Measurements from ENCODE around the gene PDE1A. TPM values are rescaled to one million over a fixed set of nuclear protein-coding genes. Genes with fewer than 3 reads are reported as not detected.

The PDE1A gene
- total and polyA plus RNA-seq, 12 donors: 4.0 to 17.4 (median 5.8) TPM

DNA sequence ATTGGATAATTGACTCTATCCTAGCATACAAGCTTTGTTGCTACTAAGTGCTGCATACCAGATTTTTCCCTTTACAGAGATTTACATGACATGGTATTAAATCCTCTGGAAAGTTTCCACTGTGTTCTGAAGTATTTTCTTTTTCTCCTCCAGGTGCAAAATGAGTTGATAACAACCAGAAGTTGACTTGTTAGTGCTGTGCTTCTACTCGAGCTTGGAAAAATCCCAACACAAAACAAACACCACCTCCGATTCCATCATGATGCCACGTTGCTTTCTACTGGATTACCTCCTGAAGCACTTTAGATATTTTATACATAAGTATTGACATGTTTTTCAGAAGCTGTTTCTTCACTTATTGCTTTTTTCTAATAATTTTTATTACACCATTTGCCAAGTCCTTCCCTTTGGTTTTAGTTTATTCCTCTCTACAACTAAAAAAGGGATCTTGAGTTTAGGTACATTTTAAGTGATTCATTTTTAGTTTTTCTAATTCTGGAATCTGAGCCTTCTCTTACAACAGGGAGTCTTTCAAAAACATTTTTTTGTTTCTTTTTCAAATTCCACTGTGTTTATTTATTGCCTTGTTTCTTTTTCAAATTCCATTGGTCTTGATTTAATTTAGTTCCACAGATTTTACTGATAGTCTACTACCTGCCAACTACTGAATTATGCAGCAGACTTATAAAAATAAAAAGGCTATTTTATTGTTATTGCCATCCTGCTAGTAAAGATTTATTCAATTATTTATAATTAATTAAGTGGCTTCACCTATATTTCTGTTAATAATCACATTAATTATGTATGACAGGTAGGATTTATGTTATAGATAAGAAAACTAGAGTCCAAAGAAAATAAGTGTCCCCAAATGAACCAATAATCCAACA, 297.8 kb downstream of the PDE1A start:
- no peak for DNase-seq
- TF ChIP-seq, protein P1, sequence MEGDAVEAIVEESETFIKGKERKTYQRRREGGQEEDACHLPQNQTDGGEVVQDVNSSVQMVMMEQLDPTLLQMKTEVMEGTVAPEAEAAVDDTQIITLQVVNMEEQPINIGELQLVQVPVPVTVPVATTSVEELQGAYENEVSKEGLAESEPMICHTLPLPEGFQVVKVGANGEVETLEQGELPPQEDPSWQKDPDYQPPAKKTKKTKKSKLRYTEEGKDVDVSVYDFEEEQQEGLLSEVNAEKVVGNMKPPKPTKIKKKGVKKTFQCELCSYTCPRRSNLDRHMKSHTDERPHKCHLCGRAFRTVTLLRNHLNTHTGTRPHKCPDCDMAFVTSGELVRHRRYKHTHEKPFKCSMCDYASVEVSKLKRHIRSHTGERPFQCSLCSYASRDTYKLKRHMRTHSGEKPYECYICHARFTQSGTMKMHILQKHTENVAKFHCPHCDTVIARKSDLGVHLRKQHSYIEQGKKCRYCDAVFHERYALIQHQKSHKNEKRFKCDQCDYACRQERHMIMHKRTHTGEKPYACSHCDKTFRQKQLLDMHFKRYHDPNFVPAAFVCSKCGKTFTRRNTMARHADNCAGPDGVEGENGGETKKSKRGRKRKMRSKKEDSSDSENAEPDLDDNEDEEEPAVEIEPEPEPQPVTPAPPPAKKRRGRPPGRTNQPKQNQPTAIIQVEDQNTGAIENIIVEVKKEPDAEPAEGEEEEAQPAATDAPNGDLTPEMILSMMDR (IDR thresholded peaks at IDR 0.05): no peak
- TF ChIP-seq POLR2A (IDR thresholded peaks at IDR 0.05): no peak
- intact Hi-C loops (cut with DNase I): no loop called here
- 32 to 55% (median 43%) methylated on average over 3 of the region's 3 CpGs for WGBS, 4 donors
- Histone ChIP-seq H3K4me3 (no peak overlapping the region), H3K36me3 (replicated peaks in 1 of 2) (no peaks in the 10 kb centered on the region), H3K4me1 (replicated peaks in 1 of 2) (no peaks in the 10 kb centered on the region), H3K27ac (no peak overlapping the region), H3K9me3 (replicated peaks in 1 of 3) (no peaks in the 10 kb centered on the region), H3K27me3 (no peaks in the 10 kb centered on the region)

- 83 to 91% (median 89%) methylated on average over 1 of the region's 1 CpG for WGBS, 4 donors
- intact Hi-C loops (cut with DNase I): no loop called here
Observed at GRCh38 chr2:182117196-182117595, 309.6 kb downstream of the PDE1A start.

GRCh38 chr2:182116774-182117173, 310.1 kb downstream of the PDE1A start:
- Histone ChIP-seq H3K9me3 (replicated peaks in 1 of 3) (no peaks in the 10 kb centered on the region), H3K36me3 (replicated peaks in 1 of 2) (no peaks in the 10 kb centered on the region), H3K4me1 (replicated peaks in 1 of 2) (no peaks in the 10 kb centered on the region), H3K27ac (no peak overlapping the region), H3K4me3 (no peak overlapping the region), H3K27me3 (no peaks in the 10 kb centered on the region)
- TF ChIP-seq, protein P1 (IDR thresholded peaks at IDR 0.05): no peak
- no peak for DNase-seq
- 85 to 88% (median 87%) methylated on average over 2 of the region's 2 CpGs for WGBS, 4 donors
- intact Hi-C loops (cut with DNase I): no loop called here

More at GRCh38 chr2:182117196-182117595, 309.6 kb downstream of the PDE1A start:
- no peaks in the 10 kb centered on the region for H3K27me3 ChIP-seq
- H3K9me3 ChIP-seq (replicated peaks in 1 of 3): no peaks in the 10 kb centered on the region
- TF ChIP-seq POLR2A (IDR thresholded peaks at IDR 0.05): no peak
- TF ChIP-seq, protein P1 (IDR thresholded peaks at IDR 0.05): no peak
- no peaks in the 10 kb centered on the region for H3K36me3 ChIP-seq (replicated peaks in 1 of 2)
- no peak overlapping the region for H3K4me3 ChIP-seq
- DNase-seq: no peak
- H3K27ac ChIP-seq: no peak overlapping the region
- H3K4me1 ChIP-seq (replicated peaks in 1 of 2): no peaks in the 10 kb centered on the region

DNA sequence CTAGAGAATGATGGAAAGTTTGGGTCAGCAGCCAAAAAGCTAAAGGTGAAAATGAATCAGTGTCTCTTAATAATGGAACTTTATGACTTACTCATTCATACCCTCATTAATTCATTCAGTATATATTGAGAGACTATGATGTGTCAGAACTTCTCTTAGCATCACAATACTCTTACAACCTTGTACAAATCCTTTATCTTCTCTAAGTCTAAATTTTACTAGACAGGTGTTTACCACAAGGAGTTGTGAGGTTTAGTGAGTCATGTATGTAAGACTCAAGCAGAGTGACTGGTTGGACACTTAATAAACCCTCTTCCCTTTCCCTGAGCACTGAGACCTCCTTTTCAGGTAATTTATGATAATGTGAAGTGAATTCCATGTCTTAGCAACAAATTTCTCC, 311.6 kb downstream of the PDE1A start:
- no peak for DNase-seq
- Histone ChIP-seq H3K27ac (no peak overlapping the region), H3K4me1 (replicated peaks in 1 of 2) (no peaks in the 10 kb centered on the region), H3K9me3 (replicated peaks in 1 of 3) (no peaks in the 10 kb centered on the region), H3K27me3 (no peaks in the 10 kb centered on the region), H3K36me3 (replicated peaks in 1 of 2) (no peaks in the 10 kb centered on the region), H3K4me3 (no peak overlapping the region)
- intact Hi-C loops (cut with DNase I): no loop called here
- TF ChIP-seq, protein P1 (IDR thresholded peaks at IDR 0.05): no peak
- no peak for TF ChIP-seq POLR2A (IDR thresholded peaks at IDR 0.05)

Data from adrenal gland (tissue), 12 donors.